ENCODE data around the gene GOLGA6L4.
"Not testable (repeated sequence)": the region's sequence is repeated elsewhere in the genome, so short reads cannot be mapped to it uniquely, and the experiment has no call there.

- TF ChIP-seq POLR2A, CTCF (IDR thresholded peaks at IDR 0.05): not testable (repeated sequence)
Observed at GRCh38 chr15:84246441-84246840, 10.9 kb downstream of the GOLGA6L4 start.
